HCT116 (cell line): ENCODE data around the gene PPARGC1A.

Source experiments
- CBX3 ChIP-seq: IDR thresholded peaks from 2 replicates; pipeline ENCODE4 v1.6.1; 2012; ENCODE audit warnings: low read depth
- EZH2 ChIP-seq: fragments of 200-600 bp; sonication (generic); IDR thresholded peaks from 2 replicates; pipeline ENCODE4 v1.6.1; 2017; ENCODE audit warnings: antibody characterized with exemption, mixed run types
- EZH2phosphoT487 ChIP-seq: fragments of 200-600 bp; IDR thresholded peaks from 2 replicates; pipeline ENCODE4 v1.6.1; 2018; ENCODE audit warnings: antibody characterized with exemption, borderline replicate concordance
- POLR2A ChIP-seq: IDR thresholded peaks from 2 replicates; pipeline ENCODE4 v1.7.0; 2011; ENCODE audit warnings: borderline replicate concordance; ENCODE audit not compliant: insufficient read depth, insufficient read length; ENCODE audit errors: extremely low read depth
- POLR2AphosphoS5 ChIP-seq: IDR thresholded peaks from 2 replicates; pipeline ENCODE4 v1.6.1; 2011; ENCODE audit warnings: mild to moderate bottlenecking, low read depth, low read length, moderate library complexity
- SIN3A ChIP-seq: IDR thresholded peaks from 2 replicates; pipeline ENCODE4 v1.6.1; 2012; ENCODE audit warnings: low read depth
- SP1 ChIP-seq: IDR thresholded peaks from 2 replicates; pipeline ENCODE4 v1.6.1; 2012; ENCODE audit warnings: low read depth
- ZNF274 ChIP-seq: fragments of 200-500 bp; sonication (Bioruptor generic); IDR thresholded peaks from 2 replicates; pipeline ENCODE4 v1.6.1; 2014; ENCODE audit warnings: mild to moderate bottlenecking, low read depth, low read length, inconsistent platforms
- TF ChIP-seq, protein P1 (sequence below), 3 experiments: fragments of 200-600 bp in 1 of 3; sonication (generic) in 1 of 3; IDR thresholded peaks in 2 of 3; conservative IDR thresholded peaks in 1 of 3; 2 replicates each; pipeline ENCODE4 v1.5.1; 2012 to 2017; ENCODE audit warnings: low read depth in 2 of 3, low read length in 2 of 3, antibody characterized with exemption in 1 of 3, borderline replicate concordance in 1 of 3, control low read depth in 1 of 3, mild to moderate bottlenecking in 1 of 3, mixed read lengths in 1 of 3, mixed run types in 1 of 3, moderate library complexity in 1 of 3; ENCODE audit not compliant: insufficient read depth in 1 of 3
- TF ChIP-seq, protein P2 (sequence below): IDR thresholded peaks from 2 replicates; pipeline ENCODE4 v1.6.1; 2012
- TF ChIP-seq, protein P3 (sequence below): IDR thresholded peaks from 2 replicates; pipeline ENCODE4 v1.6.1; 2012; ENCODE audit warnings: low read depth

DNA sequence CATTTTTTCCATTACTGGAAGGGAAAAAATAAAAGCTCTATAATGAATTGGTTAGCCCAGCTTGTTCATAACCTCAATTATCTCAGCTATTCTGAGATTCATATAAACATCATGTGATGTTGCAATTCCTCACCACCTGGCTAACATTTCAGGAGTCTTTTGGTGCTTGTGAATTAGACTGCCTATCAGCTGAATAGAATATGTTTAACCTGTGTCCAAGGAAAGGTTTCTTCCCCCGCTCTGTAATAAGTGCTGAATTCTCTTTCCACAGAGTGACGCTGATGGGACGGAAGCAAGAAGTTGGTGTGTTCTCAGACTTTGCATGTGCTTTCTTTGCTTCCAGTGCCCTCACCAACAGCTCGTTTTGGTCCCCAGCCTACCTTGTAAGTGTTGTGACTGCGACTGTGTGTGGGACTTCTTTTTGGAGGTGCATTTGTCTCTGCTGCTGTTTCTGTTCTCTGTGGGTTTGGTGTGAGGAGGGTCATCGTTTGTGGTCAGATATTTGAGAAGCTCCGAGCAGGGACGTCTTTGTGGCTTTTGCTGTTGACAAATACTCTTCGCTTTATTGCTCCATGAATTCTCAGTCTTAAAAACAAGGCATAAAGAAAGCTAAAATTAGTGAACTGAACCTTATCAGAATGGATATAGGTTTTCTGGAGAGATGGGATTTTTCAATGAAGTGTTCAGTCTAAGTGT, 61.7 kb downstream of the PPARGC1A start:
- TF ChIP-seq, protein P1, sequence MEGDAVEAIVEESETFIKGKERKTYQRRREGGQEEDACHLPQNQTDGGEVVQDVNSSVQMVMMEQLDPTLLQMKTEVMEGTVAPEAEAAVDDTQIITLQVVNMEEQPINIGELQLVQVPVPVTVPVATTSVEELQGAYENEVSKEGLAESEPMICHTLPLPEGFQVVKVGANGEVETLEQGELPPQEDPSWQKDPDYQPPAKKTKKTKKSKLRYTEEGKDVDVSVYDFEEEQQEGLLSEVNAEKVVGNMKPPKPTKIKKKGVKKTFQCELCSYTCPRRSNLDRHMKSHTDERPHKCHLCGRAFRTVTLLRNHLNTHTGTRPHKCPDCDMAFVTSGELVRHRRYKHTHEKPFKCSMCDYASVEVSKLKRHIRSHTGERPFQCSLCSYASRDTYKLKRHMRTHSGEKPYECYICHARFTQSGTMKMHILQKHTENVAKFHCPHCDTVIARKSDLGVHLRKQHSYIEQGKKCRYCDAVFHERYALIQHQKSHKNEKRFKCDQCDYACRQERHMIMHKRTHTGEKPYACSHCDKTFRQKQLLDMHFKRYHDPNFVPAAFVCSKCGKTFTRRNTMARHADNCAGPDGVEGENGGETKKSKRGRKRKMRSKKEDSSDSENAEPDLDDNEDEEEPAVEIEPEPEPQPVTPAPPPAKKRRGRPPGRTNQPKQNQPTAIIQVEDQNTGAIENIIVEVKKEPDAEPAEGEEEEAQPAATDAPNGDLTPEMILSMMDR (IDR thresholded peaks at IDR 0.05 in 2 of 3, conservative IDR thresholded peaks at IDR 0.05 in 1 of 3; ENCODE audit: borderline replicate concordance in 1 of 3, insufficient read depth in 1 of 3, low read depth in 2 of 3, low read length in 2 of 3): no peak
- TF ChIP-seq EZH2phosphoT487 (no peak), POLR2A (no peak), SP1 (no peak), POLR2AphosphoS5 (no peak), ZNF274 (no peak), SIN3A (no peak), EZH2 (no peak), CBX3 (no peak)
- TF ChIP-seq, protein P2, sequence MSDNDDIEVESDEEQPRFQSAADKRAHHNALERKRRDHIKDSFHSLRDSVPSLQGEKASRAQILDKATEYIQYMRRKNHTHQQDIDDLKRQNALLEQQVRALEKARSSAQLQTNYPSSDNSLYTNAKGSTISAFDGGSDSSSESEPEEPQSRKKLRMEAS: no peak
- TF ChIP-seq, protein P3, sequence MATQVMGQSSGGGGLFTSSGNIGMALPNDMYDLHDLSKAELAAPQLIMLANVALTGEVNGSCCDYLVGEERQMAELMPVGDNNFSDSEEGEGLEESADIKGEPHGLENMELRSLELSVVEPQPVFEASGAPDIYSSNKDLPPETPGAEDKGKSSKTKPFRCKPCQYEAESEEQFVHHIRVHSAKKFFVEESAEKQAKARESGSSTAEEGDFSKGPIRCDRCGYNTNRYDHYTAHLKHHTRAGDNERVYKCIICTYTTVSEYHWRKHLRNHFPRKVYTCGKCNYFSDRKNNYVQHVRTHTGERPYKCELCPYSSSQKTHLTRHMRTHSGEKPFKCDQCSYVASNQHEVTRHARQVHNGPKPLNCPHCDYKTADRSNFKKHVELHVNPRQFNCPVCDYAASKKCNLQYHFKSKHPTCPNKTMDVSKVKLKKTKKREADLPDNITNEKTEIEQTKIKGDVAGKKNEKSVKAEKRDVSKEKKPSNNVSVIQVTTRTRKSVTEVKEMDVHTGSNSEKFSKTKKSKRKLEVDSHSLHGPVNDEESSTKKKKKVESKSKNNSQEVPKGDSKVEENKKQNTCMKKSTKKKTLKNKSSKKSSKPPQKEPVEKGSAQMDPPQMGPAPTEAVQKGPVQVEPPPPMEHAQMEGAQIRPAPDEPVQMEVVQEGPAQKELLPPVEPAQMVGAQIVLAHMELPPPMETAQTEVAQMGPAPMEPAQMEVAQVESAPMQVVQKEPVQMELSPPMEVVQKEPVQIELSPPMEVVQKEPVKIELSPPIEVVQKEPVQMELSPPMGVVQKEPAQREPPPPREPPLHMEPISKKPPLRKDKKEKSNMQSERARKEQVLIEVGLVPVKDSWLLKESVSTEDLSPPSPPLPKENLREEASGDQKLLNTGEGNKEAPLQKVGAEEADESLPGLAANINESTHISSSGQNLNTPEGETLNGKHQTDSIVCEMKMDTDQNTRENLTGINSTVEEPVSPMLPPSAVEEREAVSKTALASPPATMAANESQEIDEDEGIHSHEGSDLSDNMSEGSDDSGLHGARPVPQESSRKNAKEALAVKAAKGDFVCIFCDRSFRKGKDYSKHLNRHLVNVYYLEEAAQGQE: no peak
